ENCODE results near the gene OR13J1. TPM values are rescaled to one million over a fixed set of nuclear protein-coding genes. Genes with fewer than 3 reads are reported as not detected.

The OR13J1 gene
- total RNA-seq, 1 donor from 2014 or later: not detected

- H3K4me3 ChIP-seq (ENCODE audit: low read depth, low read length): no peak overlapping the region
- no peak for DNase-seq (ENCODE audit: low read depth)
- no peak for TF ChIP-seq CTCF (conservative IDR thresholded peaks at IDR 0.05; ENCODE audit: low read depth, low read length)
Observed at GRCh38 chr9:35845824-35846771, 24.1 kb downstream of the OR13J1 start.

- DNase-seq (ENCODE audit: low read depth): peak; percentile 12
- TF ChIP-seq CTCF (conservative IDR thresholded peaks at IDR 0.05; ENCODE audit: low read depth, low read length): no peak
- no peak overlapping the region for H3K4me3 ChIP-seq (ENCODE audit: low read depth, low read length)
Observed at GRCh38 chr9:35844628-35845270, 25.5 kb downstream of the OR13J1 start.

DNA sequence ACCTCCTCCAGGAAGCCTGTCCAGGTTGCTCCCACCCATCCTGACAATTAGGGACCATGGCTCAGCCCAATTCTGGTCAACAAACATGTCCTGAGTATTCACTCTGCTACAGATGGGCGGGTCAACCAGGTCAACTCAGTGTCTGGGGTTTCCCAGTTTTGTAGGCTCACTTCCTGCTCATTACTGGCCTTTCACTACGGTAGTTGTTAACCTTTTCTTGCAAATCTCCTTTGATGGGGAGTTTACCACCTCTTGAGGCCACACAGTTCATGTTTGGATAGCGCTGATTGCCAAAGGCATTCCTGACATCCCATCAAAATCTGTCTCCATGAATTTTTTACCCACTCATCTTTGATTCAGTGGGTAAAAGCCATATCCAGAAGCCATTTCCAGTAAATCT is 27.4 kb downstream of the OR13J1 start:
- no peak for DNase-seq (ENCODE audit: low read depth)
- TF ChIP-seq CTCF (conservative IDR thresholded peaks at IDR 0.05; ENCODE audit: low read depth, low read length): no peak
- no peak overlapping the region for H3K4me3 ChIP-seq (ENCODE audit: low read depth, low read length)

DNA sequence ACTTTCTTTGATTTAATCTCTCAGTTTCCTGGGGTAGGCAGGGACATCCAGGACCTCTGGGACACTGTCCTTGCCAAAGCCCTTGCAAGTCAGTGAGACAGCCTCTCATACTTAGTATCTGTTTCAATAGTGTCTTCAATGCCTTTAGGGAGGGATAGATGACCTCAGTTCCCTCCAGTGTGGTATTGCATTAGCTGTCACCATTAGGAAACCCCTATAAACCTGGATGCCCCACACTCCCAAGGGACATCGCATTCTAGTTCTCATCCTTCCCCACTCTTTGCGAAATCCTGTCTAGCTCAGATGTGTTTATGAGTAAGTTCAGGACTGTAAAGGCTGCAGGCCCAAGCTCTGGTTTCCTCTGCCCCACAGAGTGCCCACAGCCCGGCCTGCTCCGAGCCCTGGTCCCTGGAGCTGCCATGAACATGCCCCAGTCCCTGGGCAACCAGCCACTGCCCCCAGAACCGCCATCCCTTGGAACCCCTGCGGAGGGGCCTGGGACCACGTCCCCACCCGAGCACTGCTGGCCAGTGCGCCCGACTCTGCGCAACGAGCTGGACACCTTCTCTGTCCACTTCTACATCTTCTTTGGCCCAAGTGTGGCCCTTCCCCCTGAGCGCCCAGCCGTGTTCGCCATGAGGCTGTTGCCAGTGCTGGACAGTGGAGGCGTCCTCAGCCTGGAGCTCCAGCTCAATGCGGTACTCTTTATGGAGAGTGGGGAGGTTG is 28.0 kb downstream of the OR13J1 start:
- DNase-seq (ENCODE audit: low read depth): no peak
- H3K4me3 ChIP-seq (ENCODE audit: low read depth, low read length): no peak overlapping the region
- TF ChIP-seq CTCF (conservative IDR thresholded peaks at IDR 0.05; ENCODE audit: low read depth, low read length): no peak

GRCh38 chr9:35841645-35841900 is 28.6 kb downstream of the OR13J1 start:
- TF ChIP-seq CTCF (conservative IDR thresholded peaks at IDR 0.05; ENCODE audit: low read depth, low read length): no peak

GRCh38 chr9:35840881-35841644 is 29.1 kb downstream of the OR13J1 start:
- no peak overlapping the region for H3K4me3 ChIP-seq (ENCODE audit: low read depth, low read length)
- DNase-seq (ENCODE audit: low read depth): no peak
- TF ChIP-seq CTCF (conservative IDR thresholded peaks at IDR 0.05; ENCODE audit: low read depth, low read length): no peak

More at GRCh38 chr9:35841645-35841900, 28.6 kb downstream of the OR13J1 start:
- DNase-seq (ENCODE audit: low read depth): no peak
- H3K4me3 ChIP-seq (ENCODE audit: low read depth, low read length): no peak overlapping the region

Measured in epithelial cell of proximal tubule (primary cell).